ENCODE data around the gene EIF4ENIF1.
A peak's percentile ranks its signal among the peaks of the same experiment; 100 is the strongest.
"Not testable (repeated sequence)": the region's sequence is repeated elsewhere in the genome, so short reads cannot be mapped to it uniquely, and the experiment has no call there.

Gene EIF4ENIF1

GRCh38 chr22:31491218-31491962 lies 1.7 kb upstream of the EIF4ENIF1 start:
- DNase-seq (ENCODE audit: low spot score): no peak

- DNase-seq (ENCODE audit: low spot score): no peak
Observed at GRCh38 chr22:31490496-31490925, 869 bp upstream of the EIF4ENIF1 start.

- DNase-seq (ENCODE audit: low spot score): no peak
Observed at GRCh38 chr22:31488988-31489617, 539 bp downstream of the EIF4ENIF1 start.

- DNase-seq (ENCODE audit: low spot score): no peak
Observed at GRCh38 chr22:31488346-31488883, 1.2 kb downstream of the EIF4ENIF1 start.

- no peak for DNase-seq (ENCODE audit: low spot score)
Observed at GRCh38 chr22:31486951-31487350, 2.7 kb downstream of the EIF4ENIF1 start.

GRCh38 chr22:31486369-31486768 lies 3.3 kb downstream of the EIF4ENIF1 start:
- DNase-seq (ENCODE audit: low spot score): not testable (repeated sequence)

GRCh38 chr22:31482470-31482869 lies 7.2 kb downstream of the EIF4ENIF1 start:
- DNase-seq (ENCODE audit: low spot score): not testable (repeated sequence)

- DNase-seq (ENCODE audit: low spot score): no peak
Observed at GRCh38 chr22:31481129-31481528, 8.5 kb downstream of the EIF4ENIF1 start.

- DNase-seq (ENCODE audit: low spot score): no peak
Observed at GRCh38 chr22:31477329-31477728, 12.3 kb downstream of the EIF4ENIF1 start.

GRCh38 chr22:31475800-31476199 lies 13.8 kb downstream of the EIF4ENIF1 start:
- DNase-seq (ENCODE audit: low spot score): no peak

GRCh38 chr22:31474743-31475142 lies 14.9 kb downstream of the EIF4ENIF1 start:
- DNase-seq (ENCODE audit: low spot score): no peak

- no peak for DNase-seq (ENCODE audit: low spot score)
Observed at GRCh38 chr22:31465307-31465706, 24.3 kb downstream of the EIF4ENIF1 start.

GRCh38 chr22:31461699-31462098 lies 27.9 kb downstream of the EIF4ENIF1 start:
- DNase-seq (ENCODE audit: low spot score): no peak

- DNase-seq (ENCODE audit: low spot score): peak; percentile 24
Observed at GRCh38 chr22:31451709-31452571, 37.7 kb downstream of the EIF4ENIF1 start.

- no peak for DNase-seq (ENCODE audit: low spot score)
Observed at GRCh38 chr22:31449506-31449905, 40.1 kb downstream of the EIF4ENIF1 start.

GRCh38 chr22:31448382-31448781 lies 41.3 kb downstream of the EIF4ENIF1 start:
- DNase-seq (ENCODE audit: low spot score): no peak

- no peak for DNase-seq (ENCODE audit: low spot score)
Observed at GRCh38 chr22:31447337-31447736, 42.3 kb downstream of the EIF4ENIF1 start.

- no peak for DNase-seq (ENCODE audit: low spot score)
Observed at GRCh38 chr22:31446767-31447166, 42.9 kb downstream of the EIF4ENIF1 start.

- DNase-seq (ENCODE audit: low spot score): no peak
Observed at GRCh38 chr22:31446208-31446607, 43.4 kb downstream of the EIF4ENIF1 start.

GRCh38 chr22:31445642-31446041 lies 44.0 kb downstream of the EIF4ENIF1 start:
- no peak for DNase-seq (ENCODE audit: low spot score)

GRCh38 chr22:31443516-31443915 lies 46.1 kb downstream of the EIF4ENIF1 start:
- no peak for DNase-seq (ENCODE audit: low spot score)

GRCh38 chr22:31442768-31443489 lies 46.7 kb downstream of the EIF4ENIF1 start:
- DNase-seq (ENCODE audit: low spot score): no peak
